Activated CD4-positive, alpha-beta T cell treated with anti-CD3 and anti-CD28 coated beads, Interleukin-2, amount 50 U/mL, for 16 hours (primary cell): ENCODE results near the gene PLD6.
A peak's percentile ranks its signal among the peaks of the same experiment; 100 is the strongest.
"Not testable (repeated sequence)": the region's sequence is repeated elsewhere in the genome, so short reads cannot be mapped to it uniquely, and the experiment has no call there.

ENCODE experiments used
- DNase-seq: peaks from one replicate; pipeline ENCODE4 v3.0.0-alpha.2; 2020

Gene PLD6

GRCh38 chr17:17196776-17197175 is 9.4 kb downstream of the PLD6 start:
- no peak for DNase-seq

DNA sequence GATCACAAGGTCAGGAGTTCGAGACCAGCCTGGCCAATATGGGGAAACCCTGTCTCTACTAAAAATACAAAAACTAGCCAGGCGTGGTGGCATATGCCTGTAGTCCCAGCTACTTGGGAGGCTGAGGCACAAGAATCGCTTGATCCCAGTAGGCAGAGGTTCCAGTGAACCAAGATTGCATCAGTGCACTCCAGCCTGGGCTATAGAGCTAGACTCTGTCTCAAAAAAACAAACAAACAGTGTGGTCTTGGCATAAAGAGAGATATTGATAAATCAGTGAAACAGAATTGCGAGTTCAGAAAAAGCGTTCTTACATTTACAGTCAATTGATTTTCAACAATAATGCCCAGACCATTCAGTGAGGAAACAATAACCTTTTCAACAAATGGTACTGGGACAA is 10.7 kb downstream of the PLD6 start:
- DNase-seq: not testable (repeated sequence)

- no peak for DNase-seq
Measured at GRCh38 chr17:17191961-17192381, 14.2 kb downstream of the PLD6 start.

- no peak for DNase-seq
Measured at GRCh38 chr17:17191346-17191792, 14.8 kb downstream of the PLD6 start.

GRCh38 chr17:17190188-17190587 is 15.9 kb downstream of the PLD6 start:
- no peak for DNase-seq

GRCh38 chr17:17189559-17189958 is 16.6 kb downstream of the PLD6 start:
- no peak for DNase-seq

- DNase-seq: no peak
Measured at GRCh38 chr17:17188586-17188985, 17.5 kb downstream of the PLD6 start.

DNA sequence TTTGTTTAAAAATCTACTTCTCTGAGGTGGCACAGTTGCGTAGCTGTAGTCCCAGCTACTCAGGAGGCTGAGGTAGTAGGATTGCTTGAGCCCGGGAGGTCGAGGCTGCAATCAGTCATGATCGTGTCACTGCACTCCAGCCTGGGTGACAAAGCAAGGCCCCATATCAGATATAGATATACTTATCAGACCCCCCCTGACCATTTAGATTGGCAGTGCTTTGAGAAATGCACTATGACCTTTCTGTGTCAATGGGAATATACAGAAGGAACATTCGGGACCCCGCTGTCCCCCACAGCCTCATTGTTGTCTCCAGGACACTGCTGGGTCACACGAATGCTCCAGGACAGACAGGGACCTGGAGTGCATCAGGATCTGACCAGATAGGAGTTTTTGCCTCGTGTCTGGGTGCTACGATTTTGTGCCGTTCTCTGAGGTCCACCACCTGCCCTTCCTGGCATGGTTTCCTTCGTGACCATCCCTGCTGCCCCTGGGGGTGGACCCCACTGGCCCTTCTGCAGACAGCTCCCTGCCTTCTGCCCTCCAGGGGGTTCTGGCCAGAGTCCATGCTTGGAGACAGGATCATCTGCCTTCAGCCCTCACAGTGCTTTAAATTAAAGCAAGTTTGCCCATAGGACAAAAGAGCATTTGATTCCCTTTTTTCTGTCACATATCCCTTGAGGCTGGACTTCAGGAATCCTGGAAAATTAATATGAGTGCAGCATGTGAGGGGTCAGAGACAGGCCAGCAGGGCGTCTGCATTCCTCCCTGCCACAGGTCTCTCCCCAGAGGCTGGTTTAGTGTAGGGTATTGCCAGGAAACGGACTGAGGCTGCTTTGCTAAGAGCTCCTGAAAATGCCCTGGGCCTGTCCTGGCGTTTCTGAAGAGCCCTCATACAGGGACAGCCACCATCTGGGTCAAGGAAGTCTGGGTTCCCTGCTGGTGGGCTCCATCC is 19.3 kb downstream of the PLD6 start:
- DNase-seq: no peak

DNA sequence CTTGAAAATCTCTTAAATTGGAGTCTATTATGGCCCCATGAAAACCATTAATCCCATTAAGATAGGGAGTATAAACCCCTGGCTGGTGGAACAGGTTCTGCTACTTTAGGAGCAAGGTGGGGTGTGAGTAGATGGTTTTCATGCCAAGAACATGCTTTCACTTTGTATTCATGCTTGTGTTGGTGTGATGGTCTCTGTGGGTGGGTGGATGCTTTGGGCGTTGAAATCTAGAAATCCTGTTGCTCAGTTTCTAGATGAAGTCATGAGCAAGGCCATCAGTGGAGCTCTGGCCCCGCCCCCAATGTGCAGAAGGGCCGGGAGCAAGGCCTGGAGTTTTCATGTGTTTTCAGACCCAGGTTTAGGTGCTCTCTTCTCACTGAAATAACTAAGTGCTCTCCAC is 20.1 kb downstream of the PLD6 start:
- DNase-seq: peak; percentile 77

GRCh38 chr17:17184985-17185757 is 21.0 kb downstream of the PLD6 start:
- DNase-seq: not testable (repeated sequence)

GRCh38 chr17:17183744-17184143 is 22.4 kb downstream of the PLD6 start:
- DNase-seq: no peak

- DNase-seq: no peak
Measured at GRCh38 chr17:17182598-17183136, 23.5 kb downstream of the PLD6 start.

DNA sequence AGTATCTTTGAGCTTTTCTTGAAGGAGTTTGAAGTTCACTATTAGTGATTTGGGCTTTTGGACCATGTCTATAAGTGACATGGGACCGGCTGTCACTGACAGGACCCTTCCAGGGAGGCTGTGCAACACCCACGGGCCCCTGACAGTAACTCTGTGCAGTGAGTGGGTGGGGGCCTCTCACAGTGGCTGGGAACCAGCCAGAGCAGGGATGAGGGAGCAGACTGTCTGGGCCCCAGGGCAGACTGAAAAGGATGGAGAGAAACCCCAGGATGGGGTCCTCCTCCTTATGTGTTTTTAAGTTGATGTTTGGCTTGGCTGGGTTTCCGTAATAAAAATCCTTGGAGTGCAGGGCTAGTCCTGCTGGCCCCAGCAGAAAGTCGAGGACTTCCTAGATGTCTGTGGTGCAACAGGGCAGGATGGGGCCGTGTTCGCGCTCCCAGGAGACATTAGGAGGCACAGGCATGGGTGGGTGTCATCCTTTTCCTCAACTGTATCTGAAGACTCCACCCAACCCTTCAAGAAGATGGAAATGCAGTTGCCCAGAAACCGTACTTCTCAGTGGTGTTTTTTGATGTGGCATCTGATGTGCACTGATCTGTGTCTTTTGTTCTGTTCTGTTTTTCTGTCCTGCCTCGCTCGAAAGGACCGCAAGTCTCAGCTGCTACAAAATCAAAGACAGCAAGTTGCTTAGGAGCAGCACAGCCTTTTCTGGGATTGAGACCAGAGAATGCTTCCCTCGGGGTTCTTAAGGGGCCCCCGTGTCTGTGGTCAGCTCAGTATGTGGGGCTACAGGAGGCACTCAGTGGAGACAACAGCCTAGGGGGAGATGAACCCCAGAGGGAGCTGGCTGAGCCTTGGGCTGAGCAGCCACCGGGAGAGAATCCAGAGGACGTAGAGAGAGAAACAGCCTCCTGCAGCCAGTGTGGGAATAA is 24.2 kb downstream of the PLD6 start:
- DNase-seq: no peak

DNA sequence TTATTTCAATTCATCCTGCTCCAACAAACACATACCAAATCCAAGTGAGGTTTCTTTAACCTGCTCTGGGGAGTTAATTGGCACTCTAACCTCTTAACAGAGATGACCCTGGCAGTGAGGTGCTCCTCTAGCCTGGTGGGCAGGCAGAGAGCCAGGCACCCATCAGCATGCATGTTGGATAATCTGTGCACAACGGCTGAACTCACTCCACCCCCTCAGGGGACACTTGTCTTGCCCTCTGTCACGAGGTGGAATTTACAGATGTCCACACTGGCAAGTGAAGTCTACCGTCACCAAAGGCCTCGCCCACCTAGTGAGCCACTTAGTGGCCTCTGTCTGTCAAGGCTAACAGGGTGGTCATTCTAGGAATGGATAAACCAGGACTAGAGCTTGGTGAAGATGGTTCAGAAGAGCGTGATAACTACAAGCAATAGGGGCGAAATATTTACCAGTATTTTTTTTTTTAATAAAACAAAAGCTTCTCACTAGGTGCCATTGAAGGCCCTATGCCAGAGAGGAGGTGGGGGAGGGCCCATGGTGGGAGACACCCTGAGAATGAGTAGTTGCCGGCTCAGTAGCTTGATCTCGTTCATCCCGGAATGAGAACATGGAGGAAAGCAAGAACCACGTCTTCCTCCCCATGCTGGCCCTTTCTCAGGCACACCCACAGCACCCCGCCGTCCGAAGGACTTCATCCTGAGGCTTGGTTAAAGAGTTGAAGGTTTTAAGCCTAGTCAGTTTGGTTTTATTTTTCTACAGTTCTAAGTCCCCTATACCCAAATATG is 25.2 kb downstream of the PLD6 start:
- DNase-seq: no peak

DNA sequence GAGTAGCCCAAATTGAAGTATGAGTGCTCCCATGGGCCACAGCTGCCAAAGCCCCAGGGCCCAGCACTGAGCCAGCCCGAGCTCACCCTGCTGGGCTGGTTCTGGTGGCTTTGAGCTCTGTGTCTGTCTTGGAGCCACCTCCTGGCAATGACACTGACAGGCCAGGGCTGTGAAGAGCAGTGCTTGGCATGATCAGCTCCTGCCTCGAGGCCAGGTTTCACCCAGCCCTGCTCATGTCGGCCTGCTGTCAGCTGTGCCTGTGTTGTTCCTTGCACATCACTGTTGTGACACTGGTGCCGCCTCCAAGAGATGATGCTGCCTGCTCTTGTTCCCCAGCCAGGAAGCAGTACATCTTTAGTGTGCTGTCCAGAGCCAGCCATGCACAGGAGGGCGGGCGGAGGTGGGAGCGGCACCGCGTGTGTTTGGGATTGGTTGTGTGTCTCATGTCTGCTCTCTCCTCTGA is 26.0 kb downstream of the PLD6 start:
- DNase-seq: no peak

- peak; percentile 71 for DNase-seq
Measured at GRCh38 chr17:17179371-17179827, 26.7 kb downstream of the PLD6 start.

GRCh38 chr17:17177176-17177575 is 29.0 kb downstream of the PLD6 start:
- DNase-seq: no peak

DNA sequence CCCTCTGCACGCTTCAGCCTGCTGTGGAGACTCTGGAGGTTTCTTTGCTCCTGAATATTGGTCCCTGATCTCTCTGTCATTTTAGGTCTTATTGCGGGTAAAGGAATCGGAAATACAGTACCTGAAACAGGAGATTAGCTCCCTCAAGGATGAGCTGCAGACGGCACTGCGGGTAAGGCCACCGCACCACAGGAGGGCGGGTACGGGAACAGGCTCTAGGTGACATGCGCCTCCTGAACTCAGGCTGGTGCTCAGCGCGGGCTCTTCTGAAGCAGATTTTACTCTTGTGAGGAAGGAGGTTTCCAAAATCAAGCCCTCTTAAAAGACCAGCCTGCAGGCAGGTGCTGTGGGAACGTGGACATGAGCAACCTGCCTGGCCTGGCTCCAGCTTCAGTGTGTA is 29.8 kb downstream of the PLD6 start:
- no peak for DNase-seq

- no peak for DNase-seq
Measured at GRCh38 chr17:17175917-17176316, 30.2 kb downstream of the PLD6 start.

DNA sequence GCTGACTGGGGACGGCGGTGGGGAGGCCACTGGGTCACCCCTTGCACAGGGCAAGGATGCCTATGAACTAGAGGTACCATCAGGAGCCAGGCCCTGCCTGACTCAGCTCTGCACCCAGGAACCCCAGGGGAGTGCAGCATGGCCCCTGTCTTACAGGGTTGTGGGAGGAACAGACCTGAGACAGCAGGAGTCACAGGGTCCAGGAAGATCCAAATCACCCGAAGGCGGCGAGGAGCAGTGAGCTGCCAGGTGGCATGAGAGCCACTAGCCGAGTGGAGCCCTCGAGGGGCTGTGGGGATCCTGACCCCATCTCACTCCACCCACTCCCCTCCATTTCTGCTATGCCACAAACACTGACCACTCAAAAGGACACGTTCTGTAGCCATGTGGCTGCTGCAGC is 30.8 kb downstream of the PLD6 start:
- no peak for DNase-seq

- no peak for DNase-seq
Measured at GRCh38 chr17:17173921-17174320, 32.2 kb downstream of the PLD6 start.
